SU-DHL-6 (cell line): ENCODE data around the gene TENT5C.

Experiments used
- H2AFZ ChIP-seq: fragments of 200-600 bp; sonication (generic); 2 replicates; pipeline ENCODE4 v1.6.1; 2014; ENCODE audit warnings: low read depth, mild to moderate bottlenecking, moderate library complexity, mixed read lengths, antibody characterized with exemption, low read length; ENCODE audit not compliant: severe bottlenecking
- H3F3A ChIP-seq: fragments of 200-600 bp; shearing (Covaris generic); 2 replicates; pipeline ENCODE4 v1.6.0; 2016; ENCODE audit warnings: antibody characterized with exemption, mild to moderate bottlenecking; ENCODE audit not compliant: insufficient read depth
- H3K27ac ChIP-seq: fragments of 200-600 bp; sonication (generic); 2 replicates; pipeline ENCODE4 v1.5.1; 2016; ENCODE audit warnings: low read depth, mild to moderate bottlenecking, low read length, moderate library complexity, mixed read lengths
- H3K27me3 ChIP-seq: fragments of 200-600 bp; sonication (generic), shearing (Covaris generic); 2 replicates; pipeline ENCODE4 v1.6.0; 2014; ENCODE audit warnings: mild to moderate bottlenecking, low read length
- H3K36me3 ChIP-seq: fragments of 200-600 bp; sonication (generic); 2 replicates; pipeline ENCODE4 v1.6.1; 2014; ENCODE audit warnings: mild to moderate bottlenecking, low read length, mixed read lengths
- H3K4me2 ChIP-seq: fragments of 300-600, 200-600 bp; shearing (Covaris generic), sonication (generic); 2 replicates; pipeline ENCODE4 v1.6.0; 2014; ENCODE audit warnings: low read length, low read depth, mild to moderate bottlenecking; ENCODE audit not compliant: poor library complexity, severe bottlenecking
- H3K4me3 ChIP-seq: fragments of 200-600 bp; sonication (generic); 2 replicates; pipeline ENCODE4 v1.5.1; 2014; ENCODE audit warnings: antibody characterized with exemption, low read length, mild to moderate bottlenecking, mixed read lengths; ENCODE audit not compliant: insufficient read depth, poor library complexity, severe bottlenecking
- H3K79me2 ChIP-seq: fragments of 200-600 bp; sonication (generic); 2 replicates; pipeline ENCODE4 v1.6.1; 2014; ENCODE audit warnings: mild to moderate bottlenecking, low read length, moderate library complexity; ENCODE audit not compliant: insufficient read depth
- H3K9ac ChIP-seq: fragments of 200-600 bp; sonication (generic); 2 replicates; pipeline ENCODE4 v1.7.0; 2014; ENCODE audit warnings: mild to moderate bottlenecking, low read length
- H3K9me2 ChIP-seq: fragments of 200-600 bp; sonication (generic); replicated peaks from 2 replicates; pipeline ENCODE4 v1.6.1; 2014; ENCODE audit warnings: low read length; ENCODE audit not compliant: insufficient read depth
- H3K9me3 ChIP-seq: fragments of 200-600 bp; sonication (generic); 2 replicates; pipeline ENCODE4 v1.6.1; 2014; ENCODE audit warnings: low read length, mixed read lengths; ENCODE audit not compliant: insufficient read depth
- H4K20me1 ChIP-seq: fragments of 200-600 bp; sonication (generic); 2 replicates; pipeline ENCODE4 v1.6.1; 2014; ENCODE audit warnings: low read depth, mild to moderate bottlenecking, antibody characterized with exemption, low read length, moderate library complexity, mixed read lengths
- EZH2phosphoT487 ChIP-seq: fragments of 200-600 bp; sonication (generic), shearing (Covaris generic); conservative IDR thresholded peaks from 2 replicates; pipeline ENCODE4 v1.6.1; 2018; ENCODE audit warnings: mild to moderate bottlenecking, antibody characterized with exemption, low read length, moderate library complexity, mixed read lengths
- TF ChIP-seq, protein P1 (sequence below): fragments of 200-600 bp; sonication (generic); IDR thresholded peaks from one replicate; pipeline ENCODE4 v1.5.1; 2017; ENCODE audit warnings: antibody characterized with exemption, mild to moderate bottlenecking, low read length, moderate library complexity; ENCODE audit not compliant: insufficient read depth, poor library complexity, severe bottlenecking

Gene TENT5C

DNA sequence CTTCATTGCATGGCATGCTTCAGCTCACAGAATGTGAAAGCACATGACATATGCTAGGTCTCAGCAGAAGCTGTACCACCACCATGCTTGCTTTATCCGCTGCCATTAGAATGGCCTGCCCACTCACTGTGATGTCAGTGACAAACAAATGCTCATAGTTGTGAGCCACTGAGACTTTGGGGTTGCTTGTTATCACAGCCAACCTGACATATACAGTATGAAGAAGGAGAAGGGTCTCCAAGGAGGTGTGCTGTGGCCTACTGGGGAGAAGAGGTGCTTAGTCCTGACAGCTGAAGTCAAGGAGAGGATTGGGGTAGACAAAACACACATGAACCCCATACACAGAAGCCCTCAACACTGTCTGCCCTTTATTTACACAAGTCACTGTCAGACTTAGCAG lies 19.5 kb upstream of the TENT5C start:
- Histone ChIP-seq H3K36me3 (no peaks in the 10 kb centered on the region), H3K9me3 (no peaks in the 10 kb centered on the region), H3F3A (no peaks in the 10 kb centered on the region), H3K79me2 (no peaks in the 10 kb centered on the region), H3K9ac (no peak overlapping the region), H3K4me3 (no peak overlapping the region), H3K27ac (no peak overlapping the region), H3K27me3 (no peaks in the 10 kb centered on the region), H3K4me2 (no peak overlapping the region), H2AFZ (no peak overlapping the region), H4K20me1 (no peaks in the 10 kb centered on the region), H3K9me2 (no peaks in the 10 kb centered on the region)
- TF ChIP-seq, protein P1, sequence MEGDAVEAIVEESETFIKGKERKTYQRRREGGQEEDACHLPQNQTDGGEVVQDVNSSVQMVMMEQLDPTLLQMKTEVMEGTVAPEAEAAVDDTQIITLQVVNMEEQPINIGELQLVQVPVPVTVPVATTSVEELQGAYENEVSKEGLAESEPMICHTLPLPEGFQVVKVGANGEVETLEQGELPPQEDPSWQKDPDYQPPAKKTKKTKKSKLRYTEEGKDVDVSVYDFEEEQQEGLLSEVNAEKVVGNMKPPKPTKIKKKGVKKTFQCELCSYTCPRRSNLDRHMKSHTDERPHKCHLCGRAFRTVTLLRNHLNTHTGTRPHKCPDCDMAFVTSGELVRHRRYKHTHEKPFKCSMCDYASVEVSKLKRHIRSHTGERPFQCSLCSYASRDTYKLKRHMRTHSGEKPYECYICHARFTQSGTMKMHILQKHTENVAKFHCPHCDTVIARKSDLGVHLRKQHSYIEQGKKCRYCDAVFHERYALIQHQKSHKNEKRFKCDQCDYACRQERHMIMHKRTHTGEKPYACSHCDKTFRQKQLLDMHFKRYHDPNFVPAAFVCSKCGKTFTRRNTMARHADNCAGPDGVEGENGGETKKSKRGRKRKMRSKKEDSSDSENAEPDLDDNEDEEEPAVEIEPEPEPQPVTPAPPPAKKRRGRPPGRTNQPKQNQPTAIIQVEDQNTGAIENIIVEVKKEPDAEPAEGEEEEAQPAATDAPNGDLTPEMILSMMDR: no peak
- TF ChIP-seq EZH2phosphoT487: no peak

DNA sequence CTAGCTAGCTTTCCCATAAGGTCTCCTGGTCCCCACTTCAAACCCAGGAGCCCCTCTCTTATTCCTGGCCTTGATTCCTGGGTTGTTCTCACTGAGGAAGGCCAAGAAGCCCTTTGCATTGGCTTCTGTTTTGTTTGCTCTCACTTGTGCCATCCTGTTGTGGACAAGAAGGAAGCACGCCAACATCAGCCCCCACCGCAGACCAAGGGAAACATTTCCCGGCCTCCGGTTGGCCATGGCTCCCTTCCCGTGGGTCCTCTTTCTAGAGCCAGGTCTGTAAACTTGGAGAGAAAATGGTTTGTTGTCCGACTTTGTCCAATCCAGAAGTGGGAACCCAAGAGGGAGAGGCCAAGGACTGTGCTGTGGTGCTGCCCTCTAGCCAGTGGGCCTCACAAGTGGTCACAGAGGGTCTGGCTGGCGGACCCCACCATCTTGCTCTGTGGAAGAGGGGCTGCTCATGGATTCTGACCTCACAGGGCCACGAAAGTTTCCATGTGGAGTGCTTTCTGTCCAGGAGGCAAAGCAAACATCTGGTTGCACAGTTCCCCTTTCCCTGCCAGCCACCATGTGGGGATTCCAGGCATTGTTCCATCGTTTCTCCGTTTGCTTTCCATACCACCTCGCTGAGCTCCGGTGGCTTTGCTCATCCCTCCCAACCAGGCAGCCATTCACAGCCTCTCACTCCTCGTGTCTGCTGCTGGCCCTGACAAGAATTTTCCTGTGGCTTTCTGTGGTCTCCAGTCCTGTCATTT lies 18.9 kb upstream of the TENT5C start:
- H3K4me2 ChIP-seq: no peak overlapping the region
- no peak overlapping the region for H3K9ac ChIP-seq
- no peak overlapping the region for H3K4me3 ChIP-seq
- TF ChIP-seq EZH2phosphoT487: no peak
- TF ChIP-seq, protein P1: no peak
- H4K20me1 ChIP-seq: no peaks in the 10 kb centered on the region
- H3K79me2 ChIP-seq: no peaks in the 10 kb centered on the region
- H3K36me3 ChIP-seq: no peaks in the 10 kb centered on the region
- no peak overlapping the region for H3K27ac ChIP-seq
- no peaks in the 10 kb centered on the region for H3F3A ChIP-seq
- no peaks in the 10 kb centered on the region for H3K9me3 ChIP-seq
- H2AFZ ChIP-seq: no peak overlapping the region
- H3K9me2 ChIP-seq: no peaks in the 10 kb centered on the region
- no peaks in the 10 kb centered on the region for H3K27me3 ChIP-seq

DNA sequence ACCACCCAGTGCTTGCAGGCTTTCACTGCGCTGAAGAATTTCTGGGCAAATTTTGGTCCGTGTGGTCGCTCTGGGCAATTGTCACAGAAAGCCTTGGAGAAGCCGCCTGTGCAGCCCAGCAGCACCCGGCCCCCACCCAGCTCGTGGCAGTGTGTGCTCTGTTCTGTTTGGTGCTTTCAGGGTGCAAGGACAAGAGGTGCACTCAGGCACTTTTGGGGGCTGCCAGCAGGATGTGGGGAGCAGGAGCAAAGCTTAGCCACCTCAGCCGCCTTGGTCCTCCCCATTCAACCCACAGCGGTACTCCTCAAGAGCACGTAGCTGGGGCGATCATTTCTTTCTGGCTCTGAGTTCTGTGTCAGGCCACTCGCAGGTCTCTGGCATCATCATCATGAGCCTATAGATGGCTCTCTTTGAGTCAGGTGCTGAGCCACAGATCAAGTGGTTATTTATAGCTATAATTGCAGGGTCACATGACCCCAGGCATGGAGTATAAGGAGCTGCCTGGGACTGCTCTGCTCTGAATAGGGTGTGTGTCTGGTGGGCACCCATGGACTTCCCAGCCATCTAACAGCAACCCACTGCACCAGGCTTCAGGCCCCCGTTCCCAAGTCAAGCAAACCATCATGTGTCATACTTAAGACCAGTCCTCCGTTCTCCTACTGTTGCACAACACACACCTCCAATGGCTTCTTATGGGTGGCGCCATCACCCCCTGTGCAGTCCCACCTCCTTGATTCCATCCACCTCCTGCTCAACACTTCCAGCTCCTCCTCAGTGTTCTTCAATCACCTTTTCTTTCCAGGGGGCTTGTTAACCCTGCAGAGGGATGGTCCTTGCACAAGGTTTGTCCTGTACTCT lies 18.1 kb upstream of the TENT5C start:
- no peak overlapping the region for H2AFZ ChIP-seq
- no peaks in the 10 kb centered on the region for H3K79me2 ChIP-seq
- H3K4me2 ChIP-seq: no peak overlapping the region
- no peaks in the 10 kb centered on the region for H3K9me2 ChIP-seq
- H3K36me3 ChIP-seq: no peaks in the 10 kb centered on the region
- H3K9me3 ChIP-seq: no peaks in the 10 kb centered on the region
- no peak for TF ChIP-seq EZH2phosphoT487
- TF ChIP-seq, protein P1: no peak
- no peaks in the 10 kb centered on the region for H3K27me3 ChIP-seq
- no peak overlapping the region for H3K4me3 ChIP-seq
- no peak overlapping the region for H3K27ac ChIP-seq
- H3K9ac ChIP-seq: no peak overlapping the region
- no peaks in the 10 kb centered on the region for H3F3A ChIP-seq
- H4K20me1 ChIP-seq: no peaks in the 10 kb centered on the region
